GM19043 (cell line): ENCODE measurements around the gene TRIM44.
"Not testable (repeated sequence)": the region's sequence is repeated elsewhere in the genome, so short reads cannot be mapped to it uniquely, and the experiment has no call there.

Source experiments
- ATAC-seq: cut with Tn5 transposase; IDR thresholded peaks from one replicate; pipeline ENCODE4 v1.9.1; 2021; ENCODE audit warnings: low read depth; ENCODE audit not compliant: unreplicated experiment

TRIM44 gene

DNA sequence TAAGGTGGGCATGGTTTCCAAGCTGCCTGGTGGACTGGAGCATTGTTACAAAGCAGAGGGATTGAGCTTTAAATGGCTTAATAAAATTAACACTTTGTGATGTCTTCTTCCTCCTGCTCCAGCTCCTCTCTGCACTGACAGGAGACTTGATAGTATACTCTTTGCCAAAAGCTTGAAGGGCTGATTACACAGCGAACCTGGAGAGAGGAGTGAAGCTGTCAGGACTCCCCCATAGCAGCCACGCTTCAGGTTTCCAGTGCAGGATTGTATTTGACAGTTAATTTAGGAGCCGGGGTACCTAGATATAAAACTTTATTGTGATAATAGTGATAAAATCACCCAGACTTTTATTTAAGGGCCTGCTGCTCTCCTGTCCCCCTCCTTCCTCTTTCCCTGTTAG, 50.0 kb downstream of the TRIM44 start:
- ATAC-seq = no peak

DNA sequence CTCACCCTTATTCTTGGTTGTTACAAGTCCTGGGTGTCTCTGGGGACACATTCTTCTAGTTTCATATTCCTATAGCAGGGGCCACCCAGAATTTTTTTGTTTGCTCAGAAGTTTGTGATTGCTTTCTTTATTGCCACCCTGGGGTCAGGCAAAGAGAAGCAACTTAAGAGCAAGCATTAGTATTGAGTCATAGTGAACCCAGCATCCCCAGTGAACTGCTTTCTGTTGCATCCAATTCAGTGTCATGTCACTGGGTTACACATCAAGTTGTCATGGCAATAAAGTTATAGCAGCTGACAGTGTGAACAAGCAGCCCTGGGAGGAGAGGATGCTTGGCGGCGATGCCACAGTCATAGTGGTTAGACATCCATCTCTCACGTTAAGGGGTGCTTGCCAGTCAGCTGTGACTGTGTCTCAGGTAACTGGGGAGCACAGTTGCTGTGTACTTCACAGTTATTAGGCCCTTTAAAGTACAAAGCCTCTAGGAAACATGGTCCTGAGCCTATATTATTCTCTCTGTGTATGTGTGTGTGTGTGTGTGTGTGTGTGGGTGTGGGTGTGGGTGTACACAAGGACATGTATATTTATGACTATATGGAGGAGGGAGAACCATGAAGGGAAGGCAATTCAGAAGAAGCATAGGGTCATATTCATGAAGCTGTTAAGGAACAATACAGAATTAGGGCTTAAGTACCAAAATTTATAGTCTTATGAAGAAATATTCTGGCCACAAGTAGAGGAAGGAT, 52.5 kb downstream of the TRIM44 start:
- peak; percentile 87 for ATAC-seq

DNA sequence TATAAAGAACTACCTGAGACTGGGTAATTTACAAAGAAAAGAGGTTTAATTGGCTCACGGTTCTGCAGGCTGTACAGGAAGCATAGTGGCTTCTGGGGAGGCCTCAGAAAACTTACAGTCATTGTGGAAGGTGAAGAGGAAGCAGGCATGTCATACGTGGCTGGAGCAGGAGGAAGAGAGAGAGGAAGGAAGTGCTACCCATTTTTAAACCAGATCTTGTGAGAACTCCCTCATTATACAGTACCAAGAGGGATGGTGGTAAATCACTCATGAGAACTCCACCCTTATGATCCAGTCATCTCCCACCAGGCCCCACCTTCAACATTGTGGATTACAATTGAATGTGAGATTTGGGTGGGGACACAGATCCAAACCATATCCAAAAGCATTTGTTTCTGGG, 53.1 kb downstream of the TRIM44 start:
- not testable (repeated sequence) for ATAC-seq

DNA sequence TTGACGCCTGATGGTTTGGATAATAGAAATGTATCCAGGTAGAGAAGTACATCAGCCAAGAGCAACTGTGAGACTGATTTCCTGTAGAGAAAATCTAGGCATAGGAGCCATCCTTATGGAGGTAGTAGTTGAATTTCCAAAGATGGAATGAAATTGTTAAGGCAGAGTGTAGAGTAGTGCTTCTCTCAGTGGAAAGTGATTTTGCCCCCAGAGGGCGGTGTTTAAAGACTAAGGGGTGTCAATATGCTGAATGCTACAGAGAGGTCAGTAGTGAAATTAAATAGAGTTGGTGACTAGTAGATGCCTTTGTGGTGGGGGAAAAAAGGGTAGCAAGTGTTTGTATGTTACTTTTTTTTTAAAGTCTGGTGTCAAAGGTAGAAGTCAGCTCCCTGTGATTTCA, 54.5 kb downstream of the TRIM44 start:
- ATAC-seq = no peak

DNA sequence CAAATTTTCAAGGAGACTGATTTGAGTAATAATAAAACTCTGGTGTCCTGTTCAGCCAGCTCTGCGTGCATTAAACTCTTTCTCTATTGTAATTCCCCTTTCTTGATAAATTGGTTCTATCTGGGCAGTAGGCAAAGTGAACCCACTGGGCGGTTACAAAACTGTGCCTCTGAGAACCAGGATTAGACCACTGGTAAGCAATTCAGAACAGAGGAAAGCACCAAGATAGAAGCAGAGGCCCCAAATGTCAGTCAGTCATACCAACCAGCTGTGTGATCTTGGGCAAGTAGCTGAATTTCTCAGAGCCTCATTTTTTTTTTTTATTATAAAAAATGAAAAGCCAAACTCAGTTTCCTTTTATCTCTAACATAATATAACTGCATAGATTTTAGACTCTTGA, 54.9 kb downstream of the TRIM44 start:
- no peak for ATAC-seq

DNA sequence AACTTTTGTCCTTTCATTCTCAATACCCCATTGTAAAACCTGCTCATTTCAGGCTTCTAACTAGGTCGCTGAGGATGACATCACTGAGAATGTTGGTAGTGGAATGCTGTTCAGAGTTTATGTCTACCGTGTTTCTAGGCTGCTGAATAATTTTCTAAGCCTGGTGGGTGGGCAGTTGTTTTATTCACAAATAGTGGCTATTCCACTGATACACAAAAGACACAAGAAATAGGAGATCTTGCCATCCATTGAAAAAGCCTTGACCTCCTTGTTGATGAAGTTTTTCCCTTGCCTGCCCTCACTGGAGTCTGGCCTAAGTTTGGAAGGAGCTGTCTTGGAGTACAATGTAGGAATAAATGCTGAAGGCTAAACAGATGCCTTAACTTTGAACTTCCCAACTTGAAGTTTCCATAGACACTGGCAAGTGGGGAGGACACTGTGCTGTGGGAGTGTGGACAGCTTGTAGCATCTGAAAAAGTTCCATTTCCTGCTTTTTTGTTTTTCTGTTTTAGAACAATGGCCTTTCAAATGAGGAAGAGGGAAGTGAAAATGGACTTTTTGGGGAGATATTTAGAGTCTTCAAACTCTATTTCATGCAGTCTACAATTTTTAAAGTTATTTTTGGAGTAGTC, 59.2 kb downstream of the TRIM44 start:
- no peak for ATAC-seq

DNA sequence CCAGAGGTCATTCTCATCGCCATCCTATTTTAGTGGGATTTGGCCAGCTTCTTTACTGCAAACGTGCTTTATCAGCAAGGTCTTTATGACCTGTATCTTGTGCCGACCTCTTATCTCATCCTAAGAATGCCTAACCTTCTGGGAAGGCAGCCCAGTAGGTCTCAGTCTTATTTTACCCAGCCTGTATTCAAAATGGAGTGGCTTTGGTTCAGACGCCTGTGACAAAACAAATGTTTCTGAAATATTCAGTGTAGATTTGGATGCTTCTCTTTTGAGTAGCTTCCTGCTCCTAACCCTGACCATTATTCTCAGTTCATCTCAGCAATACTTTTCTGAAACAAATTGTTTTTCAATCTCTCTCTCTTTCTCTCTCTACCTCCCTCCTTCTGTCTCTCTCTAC, 60.1 kb downstream of the TRIM44 start:
- no peak for ATAC-seq

DNA sequence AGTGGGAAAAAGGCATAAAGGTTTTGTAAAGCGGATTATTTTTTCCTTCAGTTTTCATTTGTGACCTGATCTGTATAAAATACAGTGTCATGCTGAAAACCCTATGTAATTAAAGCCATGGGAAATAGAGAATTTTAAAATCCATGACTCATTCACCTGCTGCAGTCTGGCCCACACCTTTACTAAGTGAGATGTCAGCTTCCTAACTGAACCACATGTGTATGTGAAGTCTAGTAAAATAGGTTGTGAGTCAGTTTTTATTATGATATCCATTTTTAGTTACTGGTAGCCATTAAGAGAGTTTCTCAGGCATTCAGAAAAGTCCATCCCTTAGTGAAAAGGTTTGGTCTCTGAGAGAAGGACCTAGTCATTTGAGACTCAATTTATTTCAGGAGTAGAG, 60.9 kb downstream of the TRIM44 start:
- no peak for ATAC-seq

DNA sequence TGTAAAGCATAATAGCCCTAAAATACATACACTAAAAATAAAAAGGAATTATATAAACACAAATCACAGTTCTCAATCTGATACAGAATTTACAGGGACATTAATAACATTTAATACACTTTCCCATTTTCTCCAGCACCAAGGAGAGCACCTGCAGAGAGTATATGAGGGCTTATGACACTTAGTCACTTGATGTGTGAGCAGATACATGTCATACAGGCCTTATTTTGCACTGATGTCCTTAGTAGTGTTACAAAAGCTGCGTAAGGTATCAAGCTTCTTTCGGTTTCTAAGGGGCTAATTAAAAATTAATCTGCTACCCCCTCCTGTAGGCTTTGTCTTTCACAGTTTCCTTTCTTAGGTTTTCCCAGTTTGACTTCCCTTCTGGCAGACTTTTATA, 61.3 kb downstream of the TRIM44 start:
- no peak for ATAC-seq

DNA sequence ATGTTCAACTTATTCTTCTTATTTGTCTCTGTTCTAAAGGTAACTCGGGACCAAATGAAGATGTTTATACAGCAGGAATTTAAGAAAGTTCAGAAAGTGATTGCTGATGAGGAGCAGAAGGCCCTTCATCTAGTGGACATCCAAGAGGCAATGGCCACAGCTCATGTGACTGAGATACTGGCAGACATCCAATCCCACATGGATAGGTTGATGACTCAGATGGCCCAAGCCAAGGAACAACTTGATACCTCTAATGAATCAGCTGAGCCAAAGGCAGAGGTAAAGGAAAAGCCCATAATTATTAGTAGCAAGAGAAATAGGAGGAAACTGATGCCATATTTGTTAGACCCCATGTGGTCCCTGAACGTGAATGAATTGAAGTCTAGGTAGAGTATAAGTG, 63.3 kb downstream of the TRIM44 start:
- ATAC-seq = no peak

DNA sequence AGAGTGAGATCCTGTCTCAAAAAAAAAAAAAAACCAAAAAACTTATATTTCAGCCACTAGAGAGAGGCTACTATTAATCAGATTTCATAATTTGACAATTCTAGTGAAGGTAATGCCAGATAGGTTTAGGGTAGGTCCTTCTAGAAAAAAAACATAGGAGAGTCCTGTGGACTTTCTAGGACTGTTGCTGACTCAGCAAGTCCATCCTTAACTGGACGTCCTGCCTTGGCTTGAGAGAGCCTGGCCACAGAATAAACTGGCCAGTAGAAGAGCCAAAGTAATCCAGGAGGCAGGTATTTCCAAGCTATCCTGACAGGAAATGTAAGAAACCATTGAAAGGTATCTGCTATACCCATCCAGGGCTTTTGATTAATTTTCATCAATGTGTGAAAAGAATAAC, 64.6 kb downstream of the TRIM44 start:
- ATAC-seq = no peak

DNA sequence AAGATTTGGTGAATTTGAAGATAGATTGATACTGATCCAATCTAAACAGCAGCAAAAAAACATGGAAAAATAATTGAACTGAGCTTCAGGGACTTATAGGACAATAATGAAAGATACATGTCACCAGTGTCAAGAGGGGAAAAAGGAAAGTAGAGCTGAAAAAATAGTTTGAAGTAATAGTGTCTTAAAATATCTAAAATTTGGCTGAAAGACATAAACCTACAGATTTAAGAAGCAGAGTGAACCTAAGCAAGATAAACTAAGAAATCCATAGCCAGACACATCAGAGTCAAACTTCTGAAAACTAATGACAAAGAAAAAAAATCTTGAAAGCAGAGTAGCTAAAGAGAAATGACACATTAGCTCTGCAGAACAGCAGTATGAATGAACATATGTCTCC, 67.7 kb downstream of the TRIM44 start:
- ATAC-seq = no peak

DNA sequence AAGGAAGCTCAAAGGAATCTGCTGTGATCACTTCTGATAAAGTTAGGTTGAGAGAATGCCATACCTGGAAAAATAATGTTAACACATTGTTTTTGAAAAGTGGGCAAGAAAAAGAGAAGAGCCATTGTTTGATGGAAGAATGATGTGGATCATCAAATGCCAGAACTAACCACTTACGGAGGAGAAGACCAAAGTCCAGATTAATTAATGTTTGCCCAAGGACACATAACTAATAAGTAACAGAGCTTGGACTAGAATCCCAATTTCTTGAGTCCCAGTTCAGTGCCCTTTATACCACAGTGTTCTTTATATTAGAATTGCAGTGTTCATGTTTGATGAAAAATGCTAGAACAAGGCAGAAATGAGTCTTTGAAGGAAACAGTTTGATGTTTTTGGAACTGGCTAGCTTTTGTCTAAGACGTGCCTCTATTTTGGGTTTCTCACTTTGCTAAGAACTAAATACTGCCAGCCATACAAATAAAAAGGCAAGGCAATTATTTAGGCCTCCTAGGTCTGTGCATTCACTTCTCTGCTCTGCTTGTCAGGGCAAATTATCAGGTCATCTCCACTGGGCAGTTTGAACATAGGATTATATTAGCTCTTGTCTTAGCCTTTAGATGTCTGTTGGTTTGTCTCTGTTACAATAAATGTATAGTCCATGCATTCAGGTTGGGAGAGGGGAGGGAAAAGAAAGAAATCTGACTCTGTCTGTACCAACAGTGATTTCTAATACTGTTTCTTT, 72.3 kb downstream of the TRIM44 start:
- ATAC-seq = no peak

DNA sequence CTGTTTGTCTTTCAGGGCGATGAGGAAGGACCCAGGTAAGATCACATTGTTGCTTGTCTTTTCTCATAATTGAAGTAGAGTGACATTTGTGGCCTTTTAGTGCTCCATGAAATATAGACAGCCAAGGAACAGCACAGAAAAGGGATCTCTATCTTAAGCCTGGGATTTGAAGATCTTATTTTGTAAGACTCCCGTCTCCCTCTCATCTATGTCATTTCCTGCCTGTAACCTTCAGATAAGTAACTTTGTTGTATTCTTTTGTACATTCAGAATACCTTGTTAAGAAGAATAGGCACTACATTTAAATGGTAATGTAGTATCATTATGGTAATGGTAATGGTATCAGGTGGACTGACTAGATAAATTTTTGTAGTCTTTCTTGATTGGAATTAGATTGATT, 72.8 kb downstream of the TRIM44 start:
- no peak for ATAC-seq

DNA sequence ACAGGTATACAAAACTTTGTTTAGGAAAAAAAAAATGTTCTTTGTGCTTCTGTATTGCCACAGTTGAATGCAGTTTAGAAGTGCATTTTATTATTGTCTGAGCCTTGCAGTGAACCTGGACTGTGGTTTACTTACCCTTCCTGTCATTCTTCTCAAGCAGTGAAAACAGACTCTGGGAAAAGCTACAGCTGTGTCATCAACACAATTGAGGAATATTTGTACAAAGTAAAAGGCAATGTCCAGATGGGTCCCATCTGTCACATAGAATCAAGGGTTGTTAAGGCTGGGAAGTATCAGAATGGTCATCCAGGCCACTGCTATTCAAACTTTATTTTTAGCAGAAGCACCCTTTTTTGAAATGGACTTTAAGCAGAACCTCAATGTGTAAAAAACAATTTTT, 73.3 kb downstream of the TRIM44 start:
- no peak for ATAC-seq

DNA sequence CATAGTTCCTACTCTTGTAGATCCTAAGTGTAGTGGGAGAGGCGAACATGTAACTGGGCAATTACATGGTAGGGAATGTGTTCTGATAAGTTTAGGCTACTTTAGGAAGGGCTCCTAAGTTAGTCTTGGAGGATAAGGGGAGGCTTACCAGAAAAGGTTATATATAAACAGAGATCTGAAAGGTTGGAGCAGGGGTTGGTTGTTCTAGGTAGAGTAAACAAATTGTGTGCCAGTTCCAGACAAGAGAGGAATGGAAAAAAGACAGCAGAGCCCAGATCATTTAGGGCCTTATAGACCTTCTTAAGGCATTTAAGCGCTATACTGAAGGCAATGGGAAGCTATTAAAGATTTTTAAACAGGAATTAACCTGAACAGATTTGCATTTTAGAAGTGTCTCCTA, 74.4 kb downstream of the TRIM44 start:
- no peak for ATAC-seq

DNA sequence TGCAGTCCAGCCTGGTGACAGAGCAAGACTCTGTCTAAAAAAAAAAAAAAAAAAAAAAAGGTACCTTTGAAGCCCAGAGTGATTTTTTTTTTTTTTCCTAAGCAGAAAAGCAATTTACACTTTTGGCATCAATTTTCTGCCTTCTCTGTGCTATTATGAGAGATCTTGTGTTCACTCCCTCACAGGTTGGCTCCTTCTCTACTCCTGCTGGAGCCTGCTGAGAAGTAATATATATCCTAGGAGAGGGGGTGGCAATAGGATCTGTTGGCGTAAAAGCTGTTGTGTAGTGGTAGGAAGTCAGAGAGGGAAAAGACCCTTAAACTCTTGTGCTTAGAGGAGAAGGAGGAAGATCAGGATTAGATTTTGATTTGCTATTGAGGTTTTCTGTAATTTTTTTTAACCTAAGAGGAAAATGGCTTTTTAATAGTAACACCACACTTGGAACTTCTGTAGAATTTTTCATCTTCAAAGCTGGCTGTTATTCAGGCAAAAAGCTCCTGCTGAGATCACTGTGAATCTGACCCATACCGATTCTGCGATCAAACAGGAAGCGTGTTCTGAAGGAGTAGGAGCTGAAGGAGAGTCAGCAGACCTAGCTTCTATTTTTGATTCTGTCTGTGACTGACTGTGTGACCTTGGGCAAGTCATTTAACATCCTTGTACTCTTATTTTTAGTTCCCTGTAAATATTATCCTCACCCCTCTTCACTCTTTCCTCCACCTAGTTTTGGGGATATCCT, 77.7 kb downstream of the TRIM44 start:
- no peak for ATAC-seq

DNA sequence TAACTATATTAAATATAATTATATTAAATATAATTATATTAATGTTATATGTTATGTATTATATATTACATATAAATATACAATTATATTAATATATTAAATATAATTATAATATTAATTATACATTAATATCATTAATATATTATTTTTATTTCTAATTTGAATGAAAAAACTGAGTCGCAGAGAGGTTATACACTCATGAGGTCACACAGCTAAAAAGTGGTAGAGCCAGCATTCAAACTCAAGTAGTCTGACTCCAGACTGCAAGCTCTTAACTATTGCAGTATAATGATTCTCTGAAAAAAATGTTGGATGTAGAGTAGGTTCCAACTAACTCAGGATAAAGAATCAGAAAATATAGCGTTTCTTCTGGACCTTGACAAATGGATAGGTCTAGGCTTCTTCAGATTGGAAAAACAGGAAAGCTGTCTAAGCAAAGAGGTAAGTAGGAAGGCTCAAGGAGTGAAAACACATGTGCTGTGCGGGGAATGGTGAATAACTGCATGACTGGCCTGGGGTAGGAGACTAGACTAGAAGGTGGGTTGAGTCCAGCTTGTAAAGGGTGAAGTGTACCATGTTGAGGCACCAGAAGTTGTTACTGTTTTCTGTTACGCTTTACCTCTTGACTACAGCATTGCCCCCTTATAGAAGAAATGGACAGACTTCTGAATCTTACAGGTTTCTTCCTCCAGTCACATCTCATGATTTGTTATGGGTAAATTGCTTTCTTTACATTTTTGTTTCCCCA, 80.3 kb downstream of the TRIM44 start:
- no peak for ATAC-seq

DNA sequence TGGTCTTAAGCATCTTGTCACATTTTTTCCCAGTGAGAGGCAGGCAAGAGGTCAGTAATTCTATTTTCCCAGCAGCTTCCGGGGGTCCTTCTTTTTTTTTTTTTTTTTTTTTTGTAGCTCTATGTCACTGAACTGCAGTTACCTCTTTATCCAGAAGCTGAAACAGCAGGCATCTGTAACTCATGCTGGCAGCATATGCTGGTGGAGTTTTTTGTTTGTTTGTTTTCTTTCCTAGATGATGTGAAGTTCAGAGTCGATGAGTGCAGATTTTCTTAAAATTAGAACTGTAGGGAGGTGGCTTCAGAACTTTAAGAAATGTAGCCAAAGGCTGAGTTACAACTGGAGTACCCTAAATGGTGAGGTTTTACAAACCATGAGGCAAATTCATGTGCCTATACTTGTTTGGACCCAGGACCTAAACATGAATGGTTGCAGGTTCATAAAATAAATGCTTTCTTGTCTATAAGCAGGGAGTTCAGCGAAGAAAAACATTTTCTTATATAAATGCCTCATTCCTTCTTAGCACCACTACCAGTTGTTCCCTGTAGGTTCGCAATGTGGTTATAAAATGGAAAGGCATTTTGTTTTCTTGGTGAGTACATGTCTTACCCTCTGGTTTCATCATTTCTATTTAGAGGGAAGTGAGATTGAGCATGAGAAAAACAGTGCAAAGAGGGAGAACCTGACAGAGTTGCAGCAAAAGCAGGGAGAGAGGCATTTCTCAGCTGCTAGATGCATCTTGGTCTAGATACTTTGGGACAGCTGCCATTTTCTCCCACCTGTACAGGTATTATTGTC, 84.0 kb downstream of the TRIM44 start:
- no peak for ATAC-seq

DNA sequence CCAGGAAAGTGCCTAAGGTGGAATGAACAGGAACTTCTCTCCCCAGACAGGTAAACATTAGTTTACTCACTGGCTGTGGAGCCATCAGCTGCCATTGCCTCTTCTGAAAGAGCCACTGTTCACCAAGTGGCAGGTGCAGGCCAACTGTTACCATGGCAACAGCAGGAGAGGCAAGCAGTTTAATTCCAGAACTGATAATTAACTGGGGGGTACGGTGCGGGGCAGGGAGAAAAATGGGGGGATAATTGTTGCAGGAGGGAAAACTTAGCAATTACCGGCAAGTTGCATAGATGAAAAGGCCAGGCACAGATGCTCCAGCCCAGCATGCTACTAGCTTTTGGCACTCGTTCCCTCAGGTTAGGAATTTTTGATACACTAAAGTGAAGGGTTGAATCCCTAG, 85.1 kb downstream of the TRIM44 start:
- no peak for ATAC-seq
